RWPE2 (cell line): ENCODE results near the gene RPL12.

Source experiments
- ATAC-seq: fragments of 200-7000 bp; cut with Tn5 transposase; 3 replicates; pipeline ENCODE4 v1.9.1; 2021; ENCODE audit warnings: low read depth
- DNase-seq: peaks from one replicate; pipeline ENCODE4 v3.0.0-alpha.2; 2020; ENCODE audit warnings: low spot score
- H3K27ac ChIP-seq: fragments of 450-650 bp; 2 replicates; pipeline ENCODE4 v1.5.1; 2017; ENCODE audit warnings: mild to moderate bottlenecking; ENCODE audit not compliant: poor library complexity, severe bottlenecking
- H3K27me3 ChIP-seq: fragments of 250-450 bp; sonication (Bioruptor Pico); 2 replicates; pipeline ENCODE4 v1.5.1; 2021; ENCODE audit warnings: mild to moderate bottlenecking, moderate library complexity; ENCODE audit not compliant: insufficient read depth, poor library complexity, severe bottlenecking
- H3K36me3 ChIP-seq: fragments of 250-450 bp; sonication (Bioruptor Pico); 2 replicates; pipeline ENCODE4 v1.5.1; 2020; ENCODE audit warnings: low read depth, mild to moderate bottlenecking, moderate library complexity
- H3K4me1 ChIP-seq: fragments of 250-450 bp; sonication (Bioruptor Pico); 2 replicates; pipeline ENCODE4 v1.5.1; 2021; ENCODE audit warnings: mild to moderate bottlenecking, moderate library complexity; ENCODE audit not compliant: insufficient read depth, poor library complexity, severe bottlenecking
- H3K4me3 ChIP-seq: fragments of 250-450 bp; sonication (Bioruptor Pico); 2 replicates; pipeline ENCODE4 v1.5.1; 2021; ENCODE audit warnings: mild to moderate bottlenecking, moderate library complexity; ENCODE audit not compliant: severe bottlenecking
- H3K9me3 ChIP-seq: fragments of 250-450 bp; sonication (Bioruptor Pico); 2 replicates; pipeline ENCODE4 v1.5.1; 2021; ENCODE audit warnings: mild to moderate bottlenecking, moderate library complexity; ENCODE audit not compliant: severe bottlenecking
- TF ChIP-seq, protein P1 (sequence below): fragments of 450-650 bp; IDR thresholded peaks from one replicate; pipeline ENCODE4 v1.5.1; 2017; ENCODE audit warnings: mild to moderate bottlenecking, moderate library complexity; ENCODE audit not compliant: poor library complexity, severe bottlenecking

Gene RPL12

GRCh38 chr9:127444921-127445850 is 6.0 kb downstream of the RPL12 start:
- peaks cover 93% of the 10 kb centered on the region for H3K36me3 ChIP-seq
- H3K27me3 ChIP-seq, result no peaks in the 10 kb centered on the region
- ATAC-seq (peak; percentile 17), DNase-seq (no peak)
- peaks cover 4% of the 10 kb centered on the region for H3K9me3 ChIP-seq
- H3K4me3 ChIP-seq, result no peak overlapping the region
- no peaks in the 10 kb centered on the region for H3K4me1 ChIP-seq
- TF ChIP-seq, protein P1, sequence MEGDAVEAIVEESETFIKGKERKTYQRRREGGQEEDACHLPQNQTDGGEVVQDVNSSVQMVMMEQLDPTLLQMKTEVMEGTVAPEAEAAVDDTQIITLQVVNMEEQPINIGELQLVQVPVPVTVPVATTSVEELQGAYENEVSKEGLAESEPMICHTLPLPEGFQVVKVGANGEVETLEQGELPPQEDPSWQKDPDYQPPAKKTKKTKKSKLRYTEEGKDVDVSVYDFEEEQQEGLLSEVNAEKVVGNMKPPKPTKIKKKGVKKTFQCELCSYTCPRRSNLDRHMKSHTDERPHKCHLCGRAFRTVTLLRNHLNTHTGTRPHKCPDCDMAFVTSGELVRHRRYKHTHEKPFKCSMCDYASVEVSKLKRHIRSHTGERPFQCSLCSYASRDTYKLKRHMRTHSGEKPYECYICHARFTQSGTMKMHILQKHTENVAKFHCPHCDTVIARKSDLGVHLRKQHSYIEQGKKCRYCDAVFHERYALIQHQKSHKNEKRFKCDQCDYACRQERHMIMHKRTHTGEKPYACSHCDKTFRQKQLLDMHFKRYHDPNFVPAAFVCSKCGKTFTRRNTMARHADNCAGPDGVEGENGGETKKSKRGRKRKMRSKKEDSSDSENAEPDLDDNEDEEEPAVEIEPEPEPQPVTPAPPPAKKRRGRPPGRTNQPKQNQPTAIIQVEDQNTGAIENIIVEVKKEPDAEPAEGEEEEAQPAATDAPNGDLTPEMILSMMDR, result no peak
- peak overlapping the region; percentile 96 for H3K27ac ChIP-seq

DNA sequence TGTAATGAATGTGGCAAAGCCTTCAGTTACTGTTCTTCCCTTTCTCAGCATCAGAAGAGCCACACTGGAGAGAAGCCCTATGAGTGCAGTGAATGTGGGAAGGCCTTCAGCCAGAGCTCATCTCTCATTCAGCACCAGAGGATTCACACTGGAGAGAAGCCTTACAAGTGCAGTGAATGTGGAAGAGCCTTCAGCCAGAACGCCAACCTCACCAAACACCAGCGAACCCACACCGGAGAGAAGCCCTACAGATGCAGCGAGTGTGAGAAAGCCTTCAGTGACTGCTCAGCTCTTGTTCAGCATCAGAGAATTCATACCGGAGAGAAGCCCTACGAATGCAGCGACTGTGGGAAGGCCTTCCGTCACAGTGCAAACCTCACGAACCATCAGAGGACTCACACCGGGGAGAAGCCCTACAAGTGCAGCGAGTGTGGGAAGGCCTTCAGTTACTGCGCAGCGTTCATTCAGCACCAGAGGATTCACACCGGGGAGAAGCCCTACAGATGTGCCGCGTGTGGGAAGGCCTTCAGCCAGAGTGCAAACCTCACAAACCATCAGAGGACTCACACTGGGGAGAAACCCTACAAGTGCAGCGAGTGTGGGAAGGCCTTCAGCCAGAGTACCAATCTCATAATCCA is 6.8 kb downstream of the RPL12 start:
- Histone ChIP-seq H3K27ac (no peak overlapping the region), H3K4me1 (no peaks in the 10 kb centered on the region), H3K27me3 (no peaks in the 10 kb centered on the region), H3K4me3 (no peak overlapping the region), H3K36me3 (peaks cover 93% of the 10 kb centered on the region), H3K9me3 (peaks cover 4% of the 10 kb centered on the region)
- TF ChIP-seq, protein P1, result no peak
- DNase-seq (no peak), ATAC-seq (peak; percentile 7)

DNA sequence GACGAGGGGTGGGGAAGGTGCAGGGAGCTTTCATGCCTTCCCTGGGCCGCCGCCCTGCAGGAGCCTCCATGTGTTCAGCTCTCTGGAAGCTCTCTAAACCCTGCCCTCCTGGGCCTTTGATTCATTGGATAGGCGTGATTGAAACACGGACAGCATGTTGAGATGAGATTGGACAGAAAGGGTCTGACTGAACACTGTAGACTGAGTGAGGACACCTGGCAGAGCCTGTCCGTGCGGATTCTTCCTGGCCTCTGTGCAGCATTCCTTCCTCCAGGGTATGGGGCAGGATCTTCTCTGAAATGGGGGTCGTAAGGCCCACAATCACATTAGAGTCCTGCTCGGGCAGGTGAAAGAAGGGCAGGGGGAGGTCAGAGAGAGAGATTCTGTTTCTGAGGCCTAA is 12.8 kb downstream of the RPL12 start:
- Histone ChIP-seq H3K27ac (no peak overlapping the region), H3K4me1 (no peaks in the 10 kb centered on the region), H3K4me3 (no peak overlapping the region), H3K27me3 (no peaks in the 10 kb centered on the region), H3K9me3 (no peaks in the 10 kb centered on the region), H3K36me3 (peaks cover 96% of the 10 kb centered on the region)
- ATAC-seq, result no peak
- TF ChIP-seq, protein P1, result no peak
- DNase-seq, result no peak

DNA sequence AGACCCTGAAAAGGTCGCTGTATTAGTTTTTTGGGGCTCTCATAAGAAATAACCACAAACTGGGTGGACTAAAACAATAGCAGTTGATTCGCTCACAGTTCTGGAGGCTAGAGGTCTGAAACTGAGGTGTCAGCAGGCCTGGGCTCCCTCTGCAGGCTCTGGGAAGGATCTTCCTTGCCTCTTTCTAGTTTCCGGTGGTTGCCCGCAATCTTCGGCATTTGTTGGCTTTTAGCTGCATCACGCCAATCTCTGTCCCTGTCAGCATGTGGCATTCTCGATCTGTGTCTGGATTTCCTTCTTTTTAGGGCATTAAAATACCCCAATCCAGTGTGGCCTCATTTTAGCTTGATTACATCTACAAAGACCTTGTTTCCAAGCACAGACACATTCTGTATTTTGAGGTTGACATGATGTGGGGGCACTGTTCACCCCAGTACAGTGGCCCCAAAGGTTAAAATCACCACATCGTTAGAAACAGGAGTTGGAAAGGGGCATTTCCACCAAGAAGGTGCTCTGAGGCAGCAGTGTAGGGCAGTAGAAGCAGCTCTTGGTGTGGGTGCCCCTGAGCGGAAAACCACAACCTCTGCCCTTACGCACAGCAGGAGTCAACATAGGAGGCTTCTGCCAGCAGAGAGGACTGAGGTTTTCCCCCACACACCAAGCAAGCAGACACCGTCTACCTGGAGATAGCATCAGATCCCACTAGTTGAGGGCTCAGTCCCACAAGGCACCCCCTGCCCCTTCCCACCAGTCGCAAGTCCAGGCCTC is 13.5 kb downstream of the RPL12 start:
- Histone ChIP-seq H3K36me3 (peaks cover 96% of the 10 kb centered on the region), H3K4me1 (no peaks in the 10 kb centered on the region), H3K9me3 (no peaks in the 10 kb centered on the region), H3K27me3 (no peaks in the 10 kb centered on the region), H3K4me3 (no peak overlapping the region), H3K27ac (no peak overlapping the region)
- DNase-seq, result no peak
- no peak for ATAC-seq
- TF ChIP-seq, protein P1, result peak; percentile 16
